HepG2 (cell line): Measurements from ENCODE around the gene CC2D1A. TPM values are rescaled to one million over a fixed set of nuclear protein-coding genes. Genes with fewer than 3 reads are reported as not detected.

Source experiments
- ATAC-seq: fragments of 200-7000 bp; cut with Tn5 transposase; 3 replicates; pipeline ENCODE4 v1.9.1; 2020; ENCODE audit warnings: mild to moderate bottlenecking, moderate library complexity
- BruUV-seq: library from RNA; stranded (reverse); fragments of 400-500 nt; replicated peaks from 2 replicates; lab custom pipeline; 2021; lab: Mats Ljungman, UMichigan
- CTCF ChIA-PET: fragments of 300-600 bp; formaldehyde crosslinking; extraction: SDS; loops from one replicate; lab custom pipeline; 2021; ENCODE audit warnings: low total read pairs, inconsistent platforms, low intra/inter-chr PET ratio; lab: Yijun Ruan, JAX
- POLR2A ChIA-PET: fragments of 350-600 bp; sonication (Branson Sonifier 250); formaldehyde crosslinking; loops from one replicate; lab custom pipeline; 2020; ENCODE audit warnings: antibody characterized with exemption, inconsistent platforms; lab: Yijun Ruan, JAX
- DNase-seq: peaks from one replicate; pipeline ENCODE4 v3.0.0-alpha.2; 2015; ENCODE audit warnings: low spot score
- FAIRE-seq: peaks from 3 replicates; lab custom pipeline; 2011; peaks lifted over from hg19 to GRCh38; lab: Jason Lieb, UNC
- H2AFZ ChIP-seq: one replicate; pipeline ENCODE4 v1.6.1; 2011; ENCODE audit warnings: low read length, inconsistent platforms
- H3K27ac ChIP-seq: fragments of 300-600 bp; 3 replicates; pipeline ENCODE4 v1.8.0; 2011; ENCODE audit warnings: mixed run types, mild to moderate bottlenecking, mixed read lengths, low read length, inconsistent platforms; ENCODE audit not compliant: insufficient read depth; ENCODE audit errors: extremely low read length
- H3K27me3 ChIP-seq, 2 experiments: fragments of 200-600 bp in 1 of 2; 2 replicates in 1 of 2; 3 replicates in 1 of 2; pipeline versions ENCODE4 v1.6.0 to v1.8.0; 2011; ENCODE audit warnings: low read length in 2 of 2, mild to moderate bottlenecking in 2 of 2, moderate library complexity in 2 of 2, inconsistent platforms in 1 of 2; ENCODE audit not compliant: insufficient read depth in 2 of 2, control insufficient read depth in 1 of 2
- H3K36me3 ChIP-seq, 2 experiments: fragments of 200-600 bp in 1 of 2; replicated peaks in 1 of 2; 2 replicates in 1 of 2; 3 replicates in 1 of 2; pipeline versions ENCODE4 v1.5.1 to v1.8.0; 2011; ENCODE audit warnings: low read length in 2 of 2, inconsistent platforms in 1 of 2; ENCODE audit not compliant: insufficient read depth in 2 of 2, control insufficient read depth in 1 of 2
- H3K4me1 ChIP-seq: 2 replicates; pipeline ENCODE4 v1.5.1; 2012; ENCODE audit warnings: low read length, inconsistent platforms; ENCODE audit not compliant: insufficient read depth
- H3K4me2 ChIP-seq: 2 replicates; pipeline ENCODE4 v1.6.0; 2011; ENCODE audit warnings: low read depth, low read length, inconsistent platforms
- H3K4me3 ChIP-seq, 3 experiments: fragments of 200-600 bp in 1 of 3; sonication (generic), shearing (Covaris generic) in 1 of 3; replicated peaks in 1 of 3; 2 replicates each; pipeline ENCODE4 v1.5.1; 2011 to 2016; ENCODE audit warnings: low read length in 3 of 3, inconsistent platforms in 2 of 3, low read depth in 2 of 3, mild to moderate bottlenecking in 2 of 3, control low read depth in 1 of 3, mixed read lengths in 1 of 3; ENCODE audit not compliant: insufficient read depth in 1 of 3
- H3K79me2 ChIP-seq: one replicate; pipeline ENCODE4 v1.6.1; 2011; ENCODE audit warnings: low read length, inconsistent platforms; ENCODE audit not compliant: insufficient read depth
- H3K9ac ChIP-seq: 2 replicates; pipeline ENCODE4 v1.6.0; 2011; ENCODE audit warnings: mild to moderate bottlenecking, low read depth, low read length, inconsistent platforms; ENCODE audit not compliant: insufficient read depth
- H3K9me3 ChIP-seq: 2 replicates; pipeline ENCODE4 v1.5.1; 2012; ENCODE audit warnings: mild to moderate bottlenecking, low read length
- H4K20me1 ChIP-seq: 2 replicates; pipeline ENCODE4 v1.6.0; 2011; ENCODE audit warnings: inconsistent platforms, mild to moderate bottlenecking, low read length, moderate library complexity; ENCODE audit not compliant: insufficient read depth
- HNRNPL ChIP-seq: fragments of 200-400 bp; formaldehyde crosslinking; IDR thresholded peaks from 2 replicates; pipeline ENCODE4 v1.6.1; 2017; ENCODE audit warnings: mild to moderate bottlenecking, low read depth, low read length
- ZNF264 ChIP-seq: sonication (generic); formaldehyde crosslinking; IDR thresholded peaks from 2 replicates; pipeline ENCODE4 v1.4.0; 2020; ENCODE audit warnings: missing genetic modification reagents
- ZNF687 ChIP-seq: sonication (generic); formaldehyde crosslinking; IDR thresholded peaks from 2 replicates; pipeline ENCODE4 v1.5.1; 2020; ENCODE audit warnings: mild to moderate bottlenecking, missing genetic modification reagents, moderate library complexity
- WGBS: methylation state at CpG from one replicate; pipeline ENCODE4 v1.1.6; 2017; ENCODE audit warnings: low lambda C conversion rate; 5-methylcytosine and 5-hydroxymethylcytosine counted together
- in situ Hi-C: cut with HindIII; loops from 2 replicates; pipeline ENCODE4 v1.10.0; 2017; ENCODE audit warnings: low pct_unique_long_range_greater_than_20kb; ENCODE audit not compliant: extremely low pct_ligation_motif_present
- intact Hi-C: fragments of 100-400 bp; cut with micrococcal nuclease; formaldehyde crosslinking; loops from one replicate; pipeline ENCODE4 v1.10.0; 2022; ENCODE audit not compliant: unreplicated experiment
- polyA plus RNA-seq, 8 experiments: library from polyadenylated mRNA; depleted of rRNA in 3 of 8; stranded (reverse) in 7 of 8; unstranded in 1 of 8; fragments of >200 nt; fragmentation: Illumina TruSeq in 4 of 8; extraction: Trizol in 4 of 8; gene quantifications; 2 replicates each; pipeline versions ENCODE4 v1.2.1 to v1.2.3, GENCODE V29; 2011 to 2016; ENCODE audit warnings: low read depth in 4 of 8, missing spikeins in 1 of 8, mixed read lengths in 1 of 8; ENCODE audit not compliant: insufficient read depth in 1 of 8
- total RNA-seq, 5 experiments: library from RNA; depleted of rRNA; stranded (reverse); fragments of >200 nt; fragmentation: Illumina TruSeq; extraction: Trizol; gene quantifications; 2 replicates each; pipeline ENCODE4 v1.2.3, GENCODE V29; 2016; ENCODE audit warnings: low read depth in 1 of 5

CC2D1A gene
- total and polyA plus RNA-seq, 2 of the 13 experiments (the other 11 are each of a cell fraction or from before 2014, with no cell fraction given), result 9.7 to 11.5 TPM

- POLR2A ChIA-PET, result no interaction called here
- intact Hi-C loops, result no loop called here
- DNase-seq (no peak), ATAC-seq (no peak), FAIRE-seq (no peak)
- BruUV-seq, result no TSS peak
- no peak overlapping the region for H3K9ac ChIP-seq
- no peaks in the 10 kb centered on the region for H3K36me3 ChIP-seq
- no peak overlapping the region for H3K4me3 ChIP-seq
- in situ Hi-C loops, result loop anchor here (10.0 to 25.0 kb wide), 2 partner anchors 283 to 535 kb away; partner anchors contain the start of gene DDX39A
- H2AFZ ChIP-seq, result no peak overlapping the region
- TF ChIP-seq HNRNPL, result 0 out of 2 replicates have a peak, but pooled peaks have one; percentile 58
- TF ChIP-seq ZNF264 (CRISPR knock-in tag), result no peak
- peak; percentile 26; the same call in 1 of the 2 replicates for TF ChIP-seq ZNF687 (CRISPR knock-in tag)
- WGBS, result 71% methylated on average over 10 of the region's 27 CpGs
- no peaks in the 10 kb centered on the region; a peak in 1 of 5 replicates for H3K27me3 ChIP-seq
- H3K27ac ChIP-seq, result no peak overlapping the region
- H4K20me1 ChIP-seq, result no peaks in the 10 kb centered on the region
- CTCF ChIA-PET, result no interaction called here
- no peak overlapping the region for H3K4me2 ChIP-seq
- peaks cover 29% of the 10 kb centered on the region for H3K4me1 ChIP-seq
- H3K79me2 ChIP-seq, result no peaks in the 10 kb centered on the region
- H3K9me3 ChIP-seq, result no peaks in the 10 kb centered on the region
These were observed 28.7 kb upstream of the CC2D1A start for GRCh38 chr19:13877303-13877702.
